Measurements from ENCODE around the gene TMEM179.
"Not testable (repeated sequence)": the region's sequence is repeated elsewhere in the genome, so short reads cannot be mapped to it uniquely, and the experiment has no call there.

Gene TMEM179

GRCh38 chr14:104604458-104605449 is at the start of gene TMEM179:
TMEM179 (minus strand) TSS chr14:104604772; CDS start chr14:104604741, 31 bp downstream.
- DNase-seq: no peak

- DNase-seq: no peak
Measured at GRCh38 chr14:104654119-104654518, 49.5 kb upstream of the TMEM179 start.

GRCh38 chr14:104653130-104653920 is 48.8 kb upstream of the TMEM179 start:
- not testable (repeated sequence) for DNase-seq

DNA sequence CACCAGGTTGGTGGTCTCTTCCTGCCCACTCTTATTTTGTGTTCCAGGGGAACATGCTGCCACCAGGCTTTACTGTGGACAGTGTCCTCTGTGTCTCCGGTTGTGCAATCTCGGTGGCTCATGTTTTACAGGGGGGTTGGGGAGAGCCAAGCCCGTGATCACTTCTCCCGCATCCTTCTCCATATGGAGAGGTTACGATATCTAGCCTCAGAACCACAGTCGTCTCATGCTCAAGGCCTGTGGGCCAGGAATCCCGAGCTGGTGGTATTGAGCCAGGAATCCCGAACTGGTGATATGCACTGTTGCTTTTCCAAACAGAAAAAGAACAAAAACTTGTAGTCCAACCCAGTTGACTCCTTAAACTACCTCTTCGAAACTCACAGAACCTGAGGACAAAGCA is 47.8 kb upstream of the TMEM179 start:
- no peak for DNase-seq

GRCh38 chr14:104651876-104652260 is 47.3 kb upstream of the TMEM179 start:
- DNase-seq: no peak

- no peak for DNase-seq
Measured at GRCh38 chr14:104650981-104651875, 46.7 kb upstream of the TMEM179 start.

GRCh38 chr14:104650057-104650980 is 45.7 kb upstream of the TMEM179 start:
- DNase-seq: peak; percentile 65

- DNase-seq: no peak
Measured at GRCh38 chr14:104647467-104648043, 43.0 kb upstream of the TMEM179 start.

DNA sequence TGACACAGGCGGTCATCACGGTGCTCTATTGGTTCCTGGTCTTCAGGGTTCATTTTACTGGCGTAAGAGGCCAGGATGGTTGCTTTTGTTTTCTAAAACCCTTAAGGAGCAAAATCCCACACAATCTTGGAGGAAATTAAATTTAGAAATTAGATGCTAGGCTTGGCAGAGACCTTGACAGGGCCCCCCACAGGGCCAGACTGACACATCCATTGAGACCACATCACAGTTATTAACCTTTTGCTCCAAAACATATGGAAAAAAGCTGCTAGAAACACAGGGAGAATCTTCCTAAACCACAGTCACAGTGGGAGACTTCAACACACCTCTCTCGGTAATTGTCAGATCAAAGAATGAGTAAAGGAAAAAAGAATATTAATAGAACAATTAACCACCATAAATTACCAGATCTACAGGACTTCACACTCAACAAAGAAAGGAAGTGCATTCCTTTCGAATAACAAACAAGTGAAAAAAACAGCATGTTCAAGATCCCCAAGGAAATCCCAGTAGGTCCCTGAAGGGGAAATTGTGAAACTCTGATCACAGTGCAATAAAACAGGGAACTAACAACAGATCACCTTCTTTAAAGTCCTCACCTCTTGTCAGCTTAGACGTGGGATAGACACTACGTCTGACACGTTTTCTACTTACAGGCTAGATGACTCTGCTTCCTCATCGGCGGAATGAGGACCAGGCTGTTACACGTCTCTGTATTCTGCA is 40.2 kb upstream of the TMEM179 start:
- DNase-seq: no peak

DNA sequence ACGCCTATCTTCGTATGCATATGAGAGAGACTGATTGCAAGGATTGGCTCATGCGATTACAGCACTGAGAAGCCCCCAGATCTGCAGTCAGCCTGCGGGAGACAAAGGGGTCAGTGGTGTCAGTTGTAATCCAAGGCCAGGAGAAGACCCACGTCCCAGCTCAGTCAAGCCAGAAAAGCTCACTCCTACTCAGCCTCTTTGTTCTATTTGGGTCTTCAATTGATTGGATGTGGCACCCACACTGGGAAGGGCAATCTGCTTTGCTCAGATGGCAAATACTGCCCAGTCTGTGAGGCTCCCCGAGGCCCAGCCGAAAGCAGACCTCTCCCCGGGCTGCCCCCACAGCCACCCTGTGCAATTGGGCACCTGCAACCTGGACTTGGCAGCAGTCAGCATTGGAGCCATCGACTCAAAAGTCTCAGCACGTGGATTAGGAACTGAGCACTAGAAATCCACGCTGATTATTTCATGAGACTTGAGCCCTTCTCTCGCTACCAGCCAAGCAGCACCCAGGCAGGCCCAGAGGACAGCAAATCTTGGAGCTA is 39.6 kb upstream of the TMEM179 start:
- no peak for DNase-seq

DNA sequence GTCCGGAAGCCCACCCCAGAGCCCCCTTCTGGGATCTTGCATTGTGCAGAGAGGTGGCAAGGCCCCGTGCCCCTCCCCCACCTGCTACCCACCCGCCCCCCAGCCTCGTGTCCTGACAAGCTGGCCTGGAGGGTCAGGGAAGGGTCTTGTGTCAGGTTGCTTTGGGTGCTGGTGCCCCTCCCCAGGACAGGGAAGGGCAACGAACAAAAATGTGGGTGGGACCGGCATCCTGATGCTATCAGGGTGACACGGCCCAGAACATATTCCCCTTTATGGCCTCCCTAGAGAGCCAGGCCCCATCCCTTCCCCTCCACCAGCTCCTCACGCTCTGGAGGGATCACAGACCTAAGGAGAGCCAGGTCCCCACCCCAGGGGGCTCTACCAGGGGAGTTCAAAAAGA is 38.7 kb upstream of the TMEM179 start:
- no peak for DNase-seq

DNA sequence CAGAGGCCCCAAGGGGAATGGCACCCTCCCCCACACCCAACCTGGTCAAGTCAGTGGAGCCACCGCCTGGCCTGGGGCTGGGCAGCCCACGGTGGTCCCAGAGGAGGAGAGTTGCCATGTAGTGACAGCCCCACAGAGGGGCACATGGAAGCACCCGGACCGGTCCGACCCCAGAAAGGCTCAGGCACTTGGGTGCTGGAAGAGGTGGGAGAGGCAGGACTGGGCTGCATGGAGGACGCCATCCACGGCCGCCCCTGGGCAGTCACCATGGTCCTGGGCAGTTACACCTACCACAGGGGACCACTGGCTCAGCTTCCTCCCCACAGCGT is 37.9 kb upstream of the TMEM179 start:
- no peak for DNase-seq

- no peak for DNase-seq
Measured at GRCh38 chr14:104641753-104642539, 37.4 kb upstream of the TMEM179 start.

DNA sequence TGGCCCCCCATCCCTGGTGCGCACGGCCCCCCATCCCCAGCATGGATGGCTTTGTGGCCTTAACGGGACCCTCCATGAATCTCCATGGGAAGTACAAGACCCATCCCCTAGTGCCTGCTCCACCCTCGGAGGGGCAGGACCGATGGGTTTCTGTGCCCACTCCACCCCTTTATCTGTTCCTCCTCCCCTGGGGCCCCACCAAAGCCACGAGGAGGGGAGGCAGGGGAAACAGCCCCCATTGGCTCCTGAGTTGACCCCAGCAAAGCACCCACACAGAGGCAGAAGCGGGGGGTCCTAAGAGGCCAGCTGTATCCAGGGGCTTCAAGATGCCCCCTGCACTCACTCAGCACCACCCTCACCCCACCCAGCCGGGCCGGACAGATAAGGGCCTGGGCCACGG is 36.1 kb upstream of the TMEM179 start:
- no peak for DNase-seq

DNA sequence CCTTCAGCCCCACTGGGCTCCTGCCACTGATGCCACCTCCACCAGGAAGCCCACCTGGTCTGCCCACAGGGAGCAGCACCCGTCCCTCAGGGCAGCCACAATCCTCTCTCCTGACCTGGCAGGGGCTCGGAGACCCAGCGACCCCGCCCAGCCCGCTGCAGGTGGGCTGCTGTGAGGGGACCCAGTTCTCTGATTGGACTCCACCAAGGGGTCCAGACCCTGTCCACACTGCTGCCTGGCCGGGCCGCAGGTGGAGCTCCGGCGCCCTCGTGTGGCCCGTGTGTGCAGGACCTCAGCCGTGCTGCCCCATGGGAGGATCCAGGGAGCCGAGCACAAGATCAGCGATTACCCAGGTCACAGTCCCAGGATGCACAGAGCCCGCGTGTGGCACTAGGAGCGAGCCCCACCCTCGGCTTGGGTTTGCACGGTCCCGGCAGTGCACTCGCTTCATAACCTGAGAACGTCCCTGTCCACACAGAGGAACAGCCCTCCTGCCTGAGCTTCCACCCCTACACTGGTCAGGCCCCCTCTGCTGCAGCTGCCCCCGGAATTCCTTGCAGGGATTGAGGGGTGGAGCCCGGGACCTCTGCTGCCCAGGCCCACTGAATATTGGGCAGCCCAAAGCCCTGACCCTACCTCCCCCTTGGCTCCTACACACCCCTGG is 35.4 kb upstream of the TMEM179 start:
- peak; percentile 44 for DNase-seq

GRCh38 chr14:104639471-104639870 is 34.9 kb upstream of the TMEM179 start:
- no peak for DNase-seq

DNA sequence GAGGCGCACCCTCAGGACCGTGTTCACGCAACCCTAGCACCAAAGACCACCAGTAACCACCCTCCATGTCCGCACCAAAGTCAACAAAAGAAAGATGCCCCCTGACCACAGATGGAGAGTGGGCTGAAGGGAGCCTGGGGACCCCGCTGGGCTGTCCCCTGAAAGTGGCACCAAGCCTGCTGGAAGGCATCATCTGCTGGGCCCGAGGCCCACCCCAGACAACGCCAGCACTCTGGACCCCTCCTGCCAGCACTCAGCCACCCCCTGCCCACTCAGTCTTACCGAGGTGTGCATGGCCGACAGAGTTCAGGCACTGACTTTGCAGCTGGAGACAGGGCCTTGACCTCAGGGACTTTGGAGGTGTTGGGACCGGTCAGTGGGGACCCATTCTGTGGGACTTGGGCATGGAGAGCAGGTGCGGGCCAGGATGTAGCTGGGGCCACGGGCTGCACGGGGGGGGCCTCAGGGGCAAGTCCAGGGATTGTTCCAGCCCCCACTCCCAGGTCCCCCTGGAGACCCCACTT is 34.4 kb upstream of the TMEM179 start:
- no peak for DNase-seq

GRCh38 chr14:104638190-104638589 is 33.6 kb upstream of the TMEM179 start:
- DNase-seq: no peak

- DNase-seq: no peak
Measured at GRCh38 chr14:104637546-104638003, 33.0 kb upstream of the TMEM179 start.
